Tongue (tissue), 2 donors: Measurements from ENCODE around the gene LOXL3. TPM values are rescaled to one million over a fixed set of nuclear protein-coding genes. Genes with fewer than 3 reads are reported as not detected.
"Not testable (repeated sequence)": the region's sequence is repeated elsewhere in the genome, so short reads cannot be mapped to it uniquely, and the experiment has no call there.

Source experiments
- DNase-seq: peaks from one replicate; pipeline ENCODE4 v3.0.0-alpha.2; 2015
- total RNA-seq: library from RNA; depleted of rRNA; stranded (reverse); fragments of >200 nt; gene quantifications from one replicate; pipeline ENCODE4 v1.2.3, GENCODE V29; 2014

Gene LOXL3
- total RNA-seq, 1 donor from 2014 or later: 11.2 TPM

GRCh38 chr2:74572178-74572925, 18.6 kb upstream of the LOXL3 start:
- DNase-seq: no peak

GRCh38 chr2:74571058-74571457, 17.3 kb upstream of the LOXL3 start:
- no peak for DNase-seq

GRCh38 chr2:74569686-74570085, 15.9 kb upstream of the LOXL3 start:
- DNase-seq: no peak

- no peak for DNase-seq
Measured at GRCh38 chr2:74567881-74568280, 14.1 kb upstream of the LOXL3 start.

- DNase-seq: no peak
Measured at GRCh38 chr2:74566754-74567085, 13.0 kb upstream of the LOXL3 start.

- no peak for DNase-seq
Measured at GRCh38 chr2:74566076-74566753, 12.5 kb upstream of the LOXL3 start.

- no peak for DNase-seq
Measured at GRCh38 chr2:74564222-74564621, 10.5 kb upstream of the LOXL3 start.

- no peak for DNase-seq
Measured at GRCh38 chr2:74562126-74562775, 8.5 kb upstream of the LOXL3 start.

- not testable (repeated sequence) for DNase-seq
Measured at GRCh38 chr2:74561022-74561421, 7.3 kb upstream of the LOXL3 start.

GRCh38 chr2:74560591-74560990, 6.8 kb upstream of the LOXL3 start:
- DNase-seq: no peak

GRCh38 chr2:74559912-74560311, 6.2 kb upstream of the LOXL3 start:
- DNase-seq: no peak

- no peak for DNase-seq
Measured at GRCh38 chr2:74558284-74559230, 4.8 kb upstream of the LOXL3 start.

GRCh38 chr2:74556831-74557370, 3.2 kb upstream of the LOXL3 start:
- DNase-seq: no peak

- no peak for DNase-seq
Measured at GRCh38 chr2:74556159-74556558, 2.4 kb upstream of the LOXL3 start.

GRCh38 chr2:74555610-74556103, 1.9 kb upstream of the LOXL3 start:
- no peak for DNase-seq

- DNase-seq: no peak
Measured at GRCh38 chr2:74554820-74555531, 1.2 kb upstream of the LOXL3 start.

- no peak for DNase-seq
Measured at GRCh38 chr2:74552914-74553811, 579 bp downstream of the LOXL3 start.

GRCh38 chr2:74551942-74552913, 1.5 kb downstream of the LOXL3 start:
- no peak for DNase-seq

GRCh38 chr2:74551530-74551929, 2.2 kb downstream of the LOXL3 start:
- DNase-seq: no peak
